Activated CD4-positive, alpha-beta T cell treated with anti-CD3 and anti-CD28 coated beads, Interleukin-2, amount 50 U/mL, for 1 hour (primary cell): ENCODE results near the gene PLCB4.

Source experiments
- DNase-seq: peaks from one replicate; pipeline ENCODE4 v3.0.0-alpha.2; 2020

Gene PLCB4

DNA sequence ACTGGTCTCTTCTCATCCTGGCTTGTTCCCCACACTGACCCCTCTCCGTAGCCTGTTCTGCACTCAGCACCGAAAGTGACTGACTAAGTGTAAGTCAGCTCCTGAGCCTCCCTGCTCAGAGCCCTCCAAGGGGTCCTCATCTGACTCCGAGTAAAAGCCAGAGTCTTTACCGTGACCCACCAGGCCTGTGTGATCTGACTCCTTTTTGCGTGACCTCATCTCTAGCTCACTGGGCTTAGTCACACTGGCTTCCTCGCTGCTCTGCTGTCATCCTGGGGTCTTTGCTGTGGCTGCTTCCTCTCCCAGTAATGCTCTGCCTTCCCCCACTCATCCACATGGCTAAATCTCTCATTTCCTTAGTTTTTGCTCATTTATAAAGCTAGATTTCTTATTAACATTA, 116.6 kb downstream of the PLCB4 start:
- DNase-seq = no peak

DNA sequence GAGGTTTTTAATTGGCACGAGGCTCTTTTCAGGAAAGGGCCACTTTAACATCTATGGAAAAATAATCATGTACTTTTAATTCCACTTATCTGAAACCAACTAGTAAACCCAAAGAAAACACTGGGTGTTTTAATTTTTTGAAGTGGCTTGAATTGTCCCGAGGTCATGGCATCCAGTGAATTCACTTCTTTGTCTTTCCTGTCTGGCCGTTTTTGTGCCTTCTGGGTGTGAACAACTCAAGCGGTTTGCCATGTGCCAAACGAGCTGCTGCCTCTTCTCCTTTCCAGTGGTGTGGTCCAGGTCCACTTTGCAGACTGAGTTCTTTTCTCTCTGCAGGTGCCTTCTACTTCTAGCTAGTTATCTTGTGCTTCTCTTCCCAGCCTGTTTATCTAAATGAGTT, 117.5 kb downstream of the PLCB4 start:
- DNase-seq = no peak

DNA sequence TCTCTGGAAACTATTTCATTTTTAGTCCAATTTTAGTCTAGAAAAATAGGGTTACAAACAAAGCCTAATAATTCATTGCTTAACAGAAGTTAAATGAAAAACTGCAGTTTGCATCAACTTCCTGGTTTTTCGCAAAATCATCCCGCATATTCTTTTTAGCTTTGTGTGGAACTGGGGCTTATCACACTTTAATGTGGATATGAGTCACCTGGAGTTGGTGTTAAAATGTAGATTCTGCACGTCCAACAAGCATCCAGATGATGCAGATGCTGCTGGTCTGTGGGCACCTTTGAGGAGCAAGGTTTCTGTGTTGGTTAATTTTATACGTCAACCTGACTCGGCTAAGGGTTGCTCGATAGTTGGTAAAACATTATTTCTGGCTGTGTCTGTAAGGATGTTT, 126.1 kb downstream of the PLCB4 start:
- no peak for DNase-seq

DNA sequence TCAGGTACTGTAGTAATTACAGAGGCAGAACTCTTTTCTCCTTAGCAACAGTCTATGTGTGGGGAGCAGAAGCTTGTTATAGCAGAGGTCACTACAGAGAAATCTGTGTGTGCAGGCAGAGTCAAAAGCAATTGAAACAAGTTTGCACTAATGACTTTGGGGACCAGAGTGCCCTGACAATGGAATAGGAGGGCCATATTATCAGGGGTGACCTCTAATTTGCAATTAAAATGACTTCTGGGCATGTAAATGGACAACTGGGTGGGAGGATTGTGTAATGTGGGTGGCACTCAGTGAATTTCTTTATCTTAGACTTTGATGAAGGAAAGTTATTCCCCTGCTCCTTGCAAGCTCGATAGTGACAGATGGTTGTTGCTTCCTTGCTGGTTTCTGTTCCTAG, 127.2 kb downstream of the PLCB4 start:
- no peak for DNase-seq

DNA sequence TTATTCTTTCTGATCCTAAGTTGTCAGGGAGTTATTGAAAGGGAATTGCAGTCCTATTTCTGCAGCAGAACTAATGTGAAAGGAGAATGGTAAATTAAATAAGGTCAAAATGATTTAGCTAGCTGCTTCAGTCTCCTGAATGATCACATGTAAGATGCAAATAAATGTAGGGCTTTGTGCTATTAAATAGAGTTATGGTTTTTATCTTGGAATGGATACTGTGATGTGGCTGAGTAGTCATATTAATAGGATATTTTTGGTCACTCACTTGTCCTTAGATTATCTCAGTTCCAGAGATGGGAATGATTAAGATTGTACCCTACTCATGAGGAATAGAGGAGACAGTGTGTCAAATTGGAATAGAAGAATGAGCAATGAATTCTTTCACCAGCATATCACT, 129.6 kb downstream of the PLCB4 start:
- no peak for DNase-seq

DNA sequence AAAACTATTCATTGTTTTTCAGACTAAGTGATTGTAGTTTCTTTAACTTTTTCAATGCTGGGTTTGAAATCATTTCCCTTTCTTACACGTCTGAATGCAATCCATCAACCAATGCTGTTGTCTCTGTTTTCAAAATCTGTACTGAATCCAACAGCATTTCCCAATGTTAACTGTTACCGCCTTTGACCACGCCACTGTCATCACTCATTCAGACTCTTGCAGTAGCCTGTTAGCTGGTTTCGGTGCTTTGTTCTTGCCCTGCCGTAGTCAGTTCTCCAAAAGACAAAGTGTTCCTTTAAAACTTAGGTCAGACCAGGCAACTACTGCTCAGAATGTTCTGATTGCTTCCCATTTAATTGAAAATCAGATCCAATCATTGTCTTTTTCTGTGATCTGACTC, 131.3 kb downstream of the PLCB4 start:
- DNase-seq = no peak

DNA sequence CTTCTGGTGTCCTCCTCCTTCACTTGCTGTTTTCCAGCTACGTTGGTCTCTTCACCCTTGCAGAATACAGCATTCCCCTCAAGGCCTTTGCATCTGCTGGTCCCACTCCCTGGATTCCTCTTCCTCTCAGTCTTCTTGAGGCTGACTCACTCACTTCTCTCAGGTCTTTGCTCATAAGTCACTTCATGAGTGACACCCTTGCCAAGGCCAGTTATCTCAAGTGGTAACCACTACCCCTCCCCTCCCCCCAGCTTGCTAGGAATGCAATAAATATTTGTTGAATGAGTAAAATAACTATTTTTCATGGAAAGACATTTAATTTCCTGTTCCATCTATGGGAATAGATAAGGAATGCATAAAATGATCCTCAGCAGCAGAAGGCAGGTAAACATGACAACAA, 131.7 kb downstream of the PLCB4 start:
- DNase-seq = no peak

DNA sequence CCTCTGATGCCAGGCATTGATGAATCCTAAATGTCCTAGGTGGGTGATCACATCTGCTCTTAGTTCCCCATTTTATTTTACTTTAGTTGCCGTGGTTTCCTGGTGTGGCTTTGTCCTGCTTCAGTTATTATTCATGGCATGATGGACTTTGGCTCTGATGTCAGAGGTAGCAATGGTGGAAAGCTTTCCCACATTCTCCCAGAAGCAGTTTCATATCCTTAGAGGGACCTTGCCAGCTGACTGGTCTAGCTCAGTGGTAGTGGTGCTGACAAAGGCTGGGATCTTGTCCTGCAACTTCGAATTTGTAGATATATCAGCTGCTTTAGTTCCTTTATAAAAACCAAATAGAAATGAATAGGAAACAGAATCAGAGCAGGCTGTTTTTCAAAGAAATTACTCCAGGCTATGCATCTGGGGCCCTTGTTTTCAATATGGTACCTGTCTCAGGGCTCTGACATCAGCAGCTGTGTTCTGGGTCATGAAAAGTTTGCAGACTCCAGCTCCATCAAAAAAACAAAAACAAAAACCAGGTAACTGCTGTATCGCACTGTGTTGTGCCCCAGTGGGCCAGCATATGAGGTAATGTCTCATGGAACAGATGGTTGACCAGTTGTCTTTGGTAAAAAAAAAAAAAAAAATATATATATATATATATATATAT, 133.7 kb downstream of the PLCB4 start:
- DNase-seq = no peak

DNA sequence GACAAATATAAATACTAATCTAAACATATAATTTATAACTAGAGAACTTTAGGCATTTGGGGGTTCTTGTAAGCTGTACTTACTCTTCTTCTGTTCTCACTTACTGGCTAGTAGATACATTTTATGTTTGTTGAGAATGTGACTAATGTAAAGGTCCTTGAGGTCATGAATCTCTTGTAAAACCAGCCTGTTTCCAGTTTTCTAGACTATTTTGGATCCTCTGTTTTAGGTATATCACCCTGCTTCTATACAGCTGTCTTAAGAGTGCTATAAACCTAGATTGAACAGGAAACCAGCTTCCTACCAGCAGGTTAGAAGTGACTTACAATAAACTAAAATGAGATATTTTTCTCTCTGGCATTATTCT, 134.2 kb downstream of the PLCB4 start:
- DNase-seq = no peak

DNA sequence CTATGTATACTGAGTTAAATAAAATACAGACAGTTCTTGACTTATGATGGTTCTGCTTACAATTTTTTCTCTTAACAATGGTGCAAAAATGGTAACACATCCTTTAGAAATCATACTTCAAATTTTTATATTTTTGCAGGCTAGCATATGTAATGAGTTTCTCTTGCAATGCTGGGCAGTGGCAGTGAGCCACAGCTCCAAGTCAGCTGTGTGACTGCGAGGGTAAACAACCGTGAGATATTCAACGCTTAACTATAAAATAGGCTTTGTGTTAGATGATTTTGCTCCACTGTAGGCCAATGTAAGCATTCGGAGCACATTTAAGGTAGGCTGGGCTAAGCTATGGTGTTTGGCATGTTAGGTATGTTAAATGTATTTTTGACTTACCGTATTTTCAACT, 136.1 kb downstream of the PLCB4 start:
- DNase-seq = no peak

DNA sequence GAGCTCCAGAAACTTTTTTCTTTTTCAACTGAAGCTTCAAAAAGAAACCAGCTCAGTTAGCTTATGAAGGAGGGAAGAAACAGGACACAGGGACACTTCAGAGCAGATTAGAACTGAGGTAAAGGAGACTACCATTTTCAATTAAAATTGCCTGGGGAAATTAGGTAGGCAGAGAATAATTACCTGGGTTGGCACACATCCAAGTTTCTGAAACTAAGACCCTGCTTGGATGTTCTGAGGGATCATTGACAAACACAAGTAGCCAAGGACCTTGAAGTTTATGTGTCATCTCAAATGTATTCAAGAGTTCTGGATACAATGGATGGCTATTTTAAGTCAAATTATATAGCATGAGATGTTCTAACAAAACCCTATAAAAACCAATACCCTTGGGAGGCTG, 137.6 kb downstream of the PLCB4 start:
- no peak for DNase-seq

DNA sequence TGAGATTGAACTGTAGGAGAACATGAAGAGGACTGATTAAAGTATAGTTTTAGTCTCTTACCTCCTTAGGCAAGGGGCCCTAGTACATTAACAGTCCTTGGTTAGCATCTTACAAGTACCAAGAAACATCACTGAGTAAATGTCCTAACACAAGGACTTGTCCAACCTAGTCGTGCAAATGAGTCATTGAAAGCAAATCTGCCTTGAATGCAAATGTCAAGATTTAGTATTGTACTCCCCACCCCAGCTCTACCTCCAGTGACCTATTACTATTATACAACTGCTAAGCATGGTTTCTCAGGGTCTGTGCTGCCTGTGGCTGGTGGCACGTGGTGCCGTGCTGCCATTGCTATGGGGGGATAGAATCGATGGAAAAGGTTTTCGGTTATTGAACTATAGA, 138.4 kb downstream of the PLCB4 start:
- no peak for DNase-seq

DNA sequence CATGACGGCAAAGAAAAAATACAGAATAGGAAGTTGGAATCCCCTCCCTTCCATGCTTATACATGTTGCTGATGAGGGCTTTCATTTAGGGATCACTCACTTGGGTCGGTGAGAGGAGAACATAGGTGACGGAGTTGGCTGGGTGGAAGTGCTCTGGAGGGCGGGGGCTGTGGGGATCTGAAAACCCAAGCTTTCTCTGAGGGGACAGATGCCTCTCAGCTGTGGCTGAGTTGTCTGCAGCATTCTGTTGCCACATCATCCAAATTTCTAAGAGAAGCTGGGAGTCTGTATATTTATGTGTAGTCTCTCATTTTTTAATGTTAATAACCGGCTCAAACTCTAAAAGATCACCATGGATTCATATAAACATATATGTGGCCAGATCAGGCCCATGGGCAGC, 141.5 kb downstream of the PLCB4 start:
- DNase-seq = no peak

DNA sequence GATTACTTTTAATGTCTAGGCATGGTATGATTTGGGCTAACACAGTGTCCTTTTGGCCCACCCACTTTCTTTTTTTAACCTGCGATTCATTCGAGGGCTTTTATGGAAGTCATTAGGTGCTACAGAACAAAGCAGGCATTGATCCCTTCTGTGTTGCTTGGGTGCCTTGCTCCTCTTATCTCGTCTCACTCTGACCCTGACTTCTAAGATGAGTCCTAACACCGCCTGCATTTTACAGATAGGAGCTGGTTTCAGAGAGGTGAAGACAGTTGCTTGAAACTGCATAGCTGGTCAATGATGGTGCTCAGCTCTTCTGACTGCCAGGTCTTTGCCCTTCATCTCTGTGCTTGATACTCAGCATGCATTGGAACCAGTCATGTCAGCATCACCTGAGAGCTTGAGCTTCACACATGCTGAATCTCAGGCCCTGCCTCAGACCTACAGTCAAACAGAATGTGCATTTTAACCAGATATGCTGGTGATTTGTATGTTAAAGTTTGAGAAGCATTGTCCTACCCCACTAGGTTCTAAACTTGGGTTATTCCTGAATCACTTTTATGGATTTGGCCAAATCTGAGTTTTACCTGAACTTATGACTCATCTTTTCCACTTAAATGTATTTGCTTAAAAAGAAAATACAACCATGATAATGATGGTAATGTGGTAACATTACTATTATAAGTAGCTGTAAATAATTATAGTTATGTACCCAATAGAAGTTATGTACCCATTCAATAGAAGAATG, 142.3 kb downstream of the PLCB4 start:
- DNase-seq = no peak

DNA sequence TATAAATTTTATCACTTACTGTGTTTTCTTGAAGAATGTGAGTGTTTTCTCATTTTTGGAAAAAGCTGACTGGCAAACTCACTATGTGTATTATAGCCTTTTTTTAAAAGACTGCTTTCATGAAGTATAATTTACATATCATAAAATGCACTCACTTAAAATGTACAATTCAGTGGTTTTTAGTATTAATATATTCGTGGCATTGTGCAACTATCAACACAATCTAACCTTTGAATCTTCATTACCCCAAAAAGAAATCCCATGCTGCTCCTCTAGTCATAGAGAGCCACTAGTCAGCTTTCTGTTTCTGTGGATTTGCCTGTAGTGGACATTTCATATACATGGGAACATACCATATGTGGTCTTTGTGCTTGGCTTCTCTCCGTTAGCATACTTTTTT, 143.8 kb downstream of the PLCB4 start:
- no peak for DNase-seq

DNA sequence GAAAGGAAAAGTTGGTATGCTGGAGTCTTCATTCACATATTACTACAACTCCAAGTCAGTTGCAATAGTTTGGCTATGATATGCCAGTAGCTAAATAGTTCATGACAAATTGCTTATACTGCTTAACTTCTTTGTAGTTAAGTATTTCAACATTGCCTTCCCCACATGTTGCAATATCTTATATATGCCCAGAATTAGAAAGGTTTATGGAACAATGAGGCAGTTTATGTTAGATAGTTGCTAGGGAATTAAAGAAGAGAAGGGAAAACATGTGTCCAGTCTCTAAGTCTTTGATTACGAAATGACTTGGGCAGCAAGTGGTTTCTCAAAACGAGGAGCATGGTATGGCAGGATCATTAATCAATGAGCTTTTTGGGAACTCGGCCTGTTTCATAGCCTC, 145.8 kb downstream of the PLCB4 start:
- no peak for DNase-seq

DNA sequence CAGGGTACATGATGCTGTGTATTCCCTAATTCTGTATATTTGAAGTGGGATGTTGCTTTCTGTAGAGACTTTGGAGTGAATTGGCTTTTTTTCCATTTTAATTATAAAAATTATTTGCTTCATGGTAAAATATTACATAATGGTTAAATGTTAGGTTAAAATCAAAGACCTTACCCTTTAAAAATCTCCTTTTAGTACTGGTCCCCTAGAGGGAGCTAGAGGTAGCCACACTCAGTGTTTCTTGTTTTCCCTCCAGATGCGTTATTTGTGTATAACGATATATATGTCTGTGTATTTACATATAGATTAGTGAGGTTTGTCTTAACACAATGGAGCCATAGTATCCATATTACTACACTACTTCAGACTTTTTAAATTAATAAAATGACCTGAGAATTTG, 146.7 kb downstream of the PLCB4 start:
- DNase-seq = no peak

DNA sequence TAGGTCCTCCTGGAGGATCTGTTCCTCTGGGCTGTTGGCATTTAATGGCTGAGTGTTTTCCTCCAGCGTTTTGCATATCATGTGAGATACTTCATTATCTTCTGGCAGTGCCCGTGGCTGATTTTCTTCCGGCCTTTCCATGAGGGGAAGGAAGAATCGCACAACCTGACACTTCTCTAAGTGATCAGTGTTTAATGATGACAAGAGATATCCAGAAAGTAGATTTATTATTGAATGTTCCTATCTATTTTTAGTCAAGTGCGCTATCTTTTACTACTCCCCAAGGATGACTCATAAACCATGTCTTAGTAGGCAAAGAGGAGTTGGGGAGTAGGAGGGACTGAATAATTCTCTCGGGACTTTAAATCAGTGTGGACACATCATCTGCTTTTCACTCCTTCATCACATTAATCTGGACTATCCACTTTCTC, 149.7 kb downstream of the PLCB4 start:
- no peak for DNase-seq

DNA sequence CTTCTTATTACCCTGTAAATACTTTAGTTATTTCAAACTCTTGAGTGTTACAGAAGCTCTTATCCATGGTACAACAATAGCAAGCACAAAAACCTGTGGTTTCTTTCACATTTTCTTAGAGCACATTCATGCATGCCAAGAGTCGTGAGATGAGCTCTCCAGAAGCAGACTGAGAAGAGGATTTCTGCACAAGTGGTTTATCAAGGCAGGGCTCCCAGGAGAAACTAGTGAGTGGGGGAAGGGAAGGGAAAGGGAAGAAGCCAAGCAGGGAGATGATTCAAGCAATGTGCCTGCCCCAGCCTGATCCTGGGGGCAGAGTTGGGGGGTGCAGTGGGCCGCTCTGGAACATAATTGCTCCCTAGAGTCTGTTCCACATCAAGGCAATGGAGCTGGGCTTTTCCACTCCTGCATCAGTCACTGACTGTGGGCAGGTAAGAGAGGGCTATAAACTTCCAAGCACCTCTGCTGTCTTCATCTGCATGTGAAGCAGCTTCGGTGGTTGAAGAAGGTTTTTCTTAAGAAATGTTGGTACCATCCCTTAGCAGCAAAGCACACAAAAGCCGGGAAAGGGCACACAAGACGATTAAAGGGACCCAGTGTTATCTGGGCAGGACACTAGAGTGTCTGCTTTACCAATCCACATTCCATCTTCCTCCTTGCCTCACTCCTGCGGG, 152.1 kb downstream of the PLCB4 start:
- DNase-seq = no peak

DNA sequence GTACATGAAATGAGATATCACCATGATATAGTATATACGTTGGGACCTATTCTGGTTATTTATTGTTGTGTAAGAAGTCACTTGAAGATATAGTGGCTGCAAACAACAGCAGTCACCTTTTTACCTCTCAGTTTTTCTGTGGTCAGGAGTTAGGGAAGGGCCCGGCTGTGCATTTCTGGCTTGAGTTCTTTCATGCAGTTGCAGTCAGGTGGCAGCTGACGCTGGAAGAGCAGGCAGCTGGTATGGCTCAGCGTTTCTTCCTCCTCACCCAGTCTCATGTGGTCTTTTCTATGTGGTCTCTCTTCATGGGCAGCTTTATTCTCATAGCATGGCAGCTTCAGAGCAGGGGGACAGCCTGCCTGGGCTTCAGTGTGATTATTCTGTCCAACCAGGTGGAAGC, 154.4 kb downstream of the PLCB4 start:
- no peak for DNase-seq

DNA sequence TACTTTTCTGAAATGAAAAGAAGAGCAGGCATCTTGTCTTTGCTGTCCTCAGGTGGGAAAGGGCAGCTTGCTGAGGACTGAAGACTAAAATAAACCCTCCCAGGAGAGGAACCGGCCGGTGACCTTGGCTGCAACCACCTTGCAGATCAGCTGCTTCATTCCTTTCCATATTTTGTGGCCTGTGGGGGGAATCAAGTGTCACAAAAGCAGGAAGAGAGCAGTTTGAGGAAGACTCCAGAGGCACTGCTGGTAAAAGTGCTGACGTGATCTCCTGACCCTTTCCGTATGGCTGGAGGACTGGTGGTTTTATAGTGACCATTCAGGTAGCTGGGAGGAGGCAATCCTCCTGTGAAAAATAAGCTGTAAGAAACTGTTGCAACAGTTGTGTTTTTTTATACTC, 157.0 kb downstream of the PLCB4 start:
- no peak for DNase-seq

DNA sequence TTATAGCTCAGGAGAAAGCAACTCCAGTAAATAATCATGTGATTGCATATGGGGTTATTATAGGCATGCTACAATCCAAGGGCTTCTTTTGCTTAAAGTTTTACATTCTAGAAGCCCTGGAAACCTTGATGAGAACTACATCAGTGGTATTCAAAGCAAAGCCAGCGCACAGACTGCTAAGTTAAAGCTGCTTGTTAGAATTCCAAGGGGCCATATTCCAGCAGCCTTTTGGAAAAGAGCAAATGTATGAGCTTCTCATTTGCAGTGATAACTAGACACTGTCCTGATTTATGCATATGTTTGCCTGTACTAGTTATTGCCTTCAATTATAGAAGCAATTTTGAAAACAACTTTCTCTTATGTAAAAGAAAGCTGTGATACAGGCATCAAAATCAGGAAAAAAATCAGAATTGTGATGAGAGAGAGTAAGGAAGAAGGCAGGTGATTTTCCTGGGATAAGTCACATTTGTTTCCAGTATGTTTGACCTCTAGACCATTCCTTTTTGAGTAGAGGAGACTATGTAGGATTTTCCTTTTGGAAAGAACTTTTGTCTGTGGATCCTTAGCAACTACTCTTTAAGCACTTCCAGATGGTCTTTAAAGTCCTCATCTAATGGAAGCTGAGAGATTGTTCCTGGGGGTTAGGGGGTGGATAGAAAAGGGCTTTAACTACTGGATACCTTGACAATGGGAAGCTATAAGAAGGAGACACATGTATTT, 159.2 kb downstream of the PLCB4 start:
- DNase-seq = no peak

DNA sequence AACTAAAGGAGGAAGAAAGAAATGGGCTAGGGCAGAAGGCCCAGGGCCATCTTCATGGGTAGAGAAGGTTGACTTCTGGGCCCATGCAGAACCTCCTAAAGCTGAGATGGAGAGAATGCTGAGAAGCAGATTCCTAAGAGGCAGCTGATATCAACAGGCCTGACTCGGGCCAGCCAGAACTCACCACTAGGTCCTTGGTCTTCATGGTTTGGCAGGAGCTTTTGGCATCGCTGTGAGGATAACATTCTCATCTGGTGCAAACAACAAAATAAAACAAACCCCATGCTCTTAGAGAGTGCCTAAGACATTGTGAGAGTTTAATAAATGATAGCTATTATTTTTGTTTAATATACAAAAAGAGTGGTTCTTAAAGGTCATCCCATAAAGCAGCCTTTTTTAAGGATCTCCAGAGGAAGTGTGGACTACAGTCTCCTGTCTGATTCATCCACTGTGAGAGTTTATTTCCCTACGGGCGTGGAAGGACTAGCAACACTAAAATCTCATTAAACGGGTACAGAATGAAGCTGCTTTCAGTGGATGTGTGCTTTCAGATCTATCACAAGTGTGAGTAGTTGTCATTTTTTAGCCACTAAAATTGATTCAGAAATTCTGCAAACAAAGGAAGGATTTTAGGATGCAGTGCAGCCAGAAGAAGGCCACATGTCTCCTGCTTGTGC, 160.0 kb downstream of the PLCB4 start:
- DNase-seq = no peak
